Hair follicle dermal papilla cell (primary cell): Measurements from ENCODE around the gene COCH. TPM values are rescaled to one million over a fixed set of nuclear protein-coding genes. Genes with fewer than 3 reads are reported as not detected.

Experiments used
- total RNA-seq: library from RNA; depleted of rRNA; stranded (reverse); fragments of >200 nt; gene quantifications from 2 replicates; pipeline ENCODE4 v1.2.3, GENCODE V29; 2012

Gene COCH
- 0.36 and 0.49 TPM in 2 replicates for total RNA-seq

DNA sequence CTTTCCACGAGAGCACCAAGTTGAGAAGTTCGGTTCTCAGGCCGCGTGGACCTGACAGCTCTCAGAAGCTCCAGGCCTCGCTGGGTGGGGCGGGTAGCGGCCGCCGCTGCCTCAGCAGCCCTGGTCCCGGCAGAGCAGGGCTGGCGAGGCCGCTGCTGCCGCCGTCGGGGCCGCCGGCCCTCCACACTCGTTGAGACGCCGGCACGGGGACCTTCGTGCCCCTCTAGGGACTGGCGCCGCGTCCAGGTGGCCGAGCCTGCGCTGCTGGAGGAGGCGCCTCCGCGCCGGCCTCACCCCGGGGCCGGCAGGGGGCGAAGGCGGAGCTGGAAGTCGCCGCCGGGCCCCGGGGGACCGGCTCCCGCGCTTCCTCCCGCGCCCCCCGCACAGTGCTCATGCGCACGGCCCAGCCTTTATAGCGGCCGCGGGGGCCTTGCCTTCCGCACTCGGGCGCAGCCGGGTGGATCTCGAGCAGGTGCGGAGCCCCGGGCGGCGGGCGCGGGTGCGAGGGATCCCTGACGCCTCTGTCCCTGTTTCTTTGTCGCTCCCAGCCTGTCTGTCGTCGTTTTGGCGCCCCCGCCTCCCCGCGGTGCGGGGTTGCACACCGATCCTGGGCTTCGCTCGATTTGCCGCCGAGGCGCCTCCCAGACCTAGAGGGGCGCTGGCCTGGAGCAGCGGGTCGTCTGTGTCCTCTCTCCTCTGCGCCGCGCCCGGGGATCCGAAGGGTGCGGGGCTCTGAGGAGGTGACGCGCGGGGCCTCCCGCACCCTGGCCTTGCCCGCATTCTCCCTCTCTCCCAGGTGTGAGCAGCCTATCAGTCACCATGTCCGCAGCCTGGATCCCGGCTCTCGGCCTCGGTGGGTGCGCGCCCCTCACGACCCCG lies at the start of gene COCH:
TSS of gene COCH (plus strand) at position 440 of the 879 bp plus-strand sequence. CDS start at position 820, 380 bp downstream.

Other genes with a start within 250 kb of the COCH start
- gene AP4S1, start 151.1 kb downstream of the COCH start, total RNA-seq, result 4.4 and 6.0 TPM in 2 replicates
- 57.8 and 61.8 TPM in 2 replicates for gene STRN3, start 151.8 kb downstream of the COCH start, total RNA-seq